OCI-LY3 (cell line): ENCODE measurements around the gene CYTH1.

Source experiments
- H2AFZ ChIP-seq: fragments of 200-600, 300-600 bp; shearing (Covaris generic); 2 replicates; pipeline ENCODE4 v1.6.0; 2014; ENCODE audit warnings: antibody characterized with exemption, low read depth, low read length
- H3K27ac ChIP-seq: fragments of 200-600, 300-600 bp; sonication (generic); 2 replicates; pipeline ENCODE4 v1.5.1; 2014; ENCODE audit warnings: mild to moderate bottlenecking, low read length, moderate library complexity, mixed read lengths
- H3K27me3 ChIP-seq: fragments of 200-600, 300-600 bp; sonication (generic); 2 replicates; pipeline ENCODE4 v1.6.1; 2014; ENCODE audit warnings: low read depth, low read length, mixed read lengths
- H3K36me3 ChIP-seq: fragments of 200-600, 300-600 bp; sonication (generic); replicated peaks from 2 replicates; pipeline ENCODE3; 2014; ENCODE audit warnings: low read depth, low read length, mixed read lengths
- H3K4me1 ChIP-seq: fragments of 300-600, 200-600 bp; sonication (generic); 2 replicates; pipeline ENCODE4 v1.6.1; 2014; ENCODE audit warnings: low read length, mixed read lengths
- H3K4me2 ChIP-seq: fragments of 200-600, 300-600 bp; sonication (generic); 2 replicates; pipeline ENCODE4 v1.6.1; 2014; ENCODE audit warnings: low read length, mixed read lengths
- H3K4me3 ChIP-seq: fragments of 300-600, 200-600 bp; sonication (generic); 2 replicates; pipeline ENCODE4 v1.5.1; 2014; ENCODE audit warnings: antibody characterized with exemption, mild to moderate bottlenecking, low read length, moderate library complexity
- H3K79me2 ChIP-seq: fragments of 300-600, 200-600 bp; shearing (Covaris generic); 2 replicates; pipeline ENCODE4 v1.6.1; 2014; ENCODE audit warnings: mild to moderate bottlenecking, low read length, mixed read lengths
- H3K9ac ChIP-seq: fragments of 300-600, 200-600 bp; shearing (Covaris generic); 2 replicates; pipeline ENCODE4 v1.6.0; 2014; ENCODE audit warnings: mild to moderate bottlenecking, low read length, moderate library complexity
- H3K9me3 ChIP-seq: fragments of 200-600, 300-600 bp; shearing (Covaris generic); 2 replicates; pipeline ENCODE4 v1.6.1; 2014; ENCODE audit warnings: low read length, mixed read lengths; ENCODE audit not compliant: insufficient read depth
- H4K20me1 ChIP-seq: fragments of 200-600, 300-600 bp; sonication (generic); 2 replicates; pipeline ENCODE4 v1.6.1; 2016; ENCODE audit warnings: low read length, mixed read lengths; ENCODE audit not compliant: insufficient read depth
- EZH2phosphoT487 ChIP-seq: fragments of 200-600 bp; shearing (Covaris generic); IDR thresholded peaks from 2 replicates; pipeline ENCODE4 v1.6.1; 2018; ENCODE audit warnings: antibody characterized with exemption, mixed run types, low read depth
- TF ChIP-seq, protein P1 (sequence below): fragments of 200-600, 300-600 bp; sonication (generic); IDR thresholded peaks from 2 replicates; pipeline ENCODE4 v1.5.1; 2014; ENCODE audit warnings: antibody characterized with exemption, low read length, low read depth

The CYTH1 gene

GRCh38 chr17:78675316-78675616 is 106.8 kb downstream of the CYTH1 start:
- Histone ChIP-seq H3K27me3 (no peaks in the 10 kb centered on the region), H3K36me3 (peaks cover 36% of the 10 kb centered on the region), H3K4me1 (no peaks in the 10 kb centered on the region), H3K27ac (no peak overlapping the region), H4K20me1 (no peaks in the 10 kb centered on the region), H3K4me2 (no peak overlapping the region), H3K9me3 (no peaks in the 10 kb centered on the region), H3K9ac (no peak overlapping the region), H3K4me3 (no peak overlapping the region), H2AFZ (no peak overlapping the region), H3K79me2 (no peaks in the 10 kb centered on the region)
- TF ChIP-seq, protein P1, sequence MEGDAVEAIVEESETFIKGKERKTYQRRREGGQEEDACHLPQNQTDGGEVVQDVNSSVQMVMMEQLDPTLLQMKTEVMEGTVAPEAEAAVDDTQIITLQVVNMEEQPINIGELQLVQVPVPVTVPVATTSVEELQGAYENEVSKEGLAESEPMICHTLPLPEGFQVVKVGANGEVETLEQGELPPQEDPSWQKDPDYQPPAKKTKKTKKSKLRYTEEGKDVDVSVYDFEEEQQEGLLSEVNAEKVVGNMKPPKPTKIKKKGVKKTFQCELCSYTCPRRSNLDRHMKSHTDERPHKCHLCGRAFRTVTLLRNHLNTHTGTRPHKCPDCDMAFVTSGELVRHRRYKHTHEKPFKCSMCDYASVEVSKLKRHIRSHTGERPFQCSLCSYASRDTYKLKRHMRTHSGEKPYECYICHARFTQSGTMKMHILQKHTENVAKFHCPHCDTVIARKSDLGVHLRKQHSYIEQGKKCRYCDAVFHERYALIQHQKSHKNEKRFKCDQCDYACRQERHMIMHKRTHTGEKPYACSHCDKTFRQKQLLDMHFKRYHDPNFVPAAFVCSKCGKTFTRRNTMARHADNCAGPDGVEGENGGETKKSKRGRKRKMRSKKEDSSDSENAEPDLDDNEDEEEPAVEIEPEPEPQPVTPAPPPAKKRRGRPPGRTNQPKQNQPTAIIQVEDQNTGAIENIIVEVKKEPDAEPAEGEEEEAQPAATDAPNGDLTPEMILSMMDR = no peak
- TF ChIP-seq EZH2phosphoT487 = no peak

GRCh38 chr17:78674595-78675315 is 107.3 kb downstream of the CYTH1 start:
- Histone ChIP-seq H3K4me2 (no peak overlapping the region), H3K79me2 (no peaks in the 10 kb centered on the region), H3K36me3 (peaks cover 31% of the 10 kb centered on the region), H3K27ac (no peak overlapping the region), H3K27me3 (no peaks in the 10 kb centered on the region), H3K9me3 (no peaks in the 10 kb centered on the region), H3K9ac (no peak overlapping the region), H2AFZ (no peak overlapping the region), H3K4me1 (no peaks in the 10 kb centered on the region), H4K20me1 (no peaks in the 10 kb centered on the region), H3K4me3 (no peak overlapping the region)
- TF ChIP-seq EZH2phosphoT487 = no peak
- TF ChIP-seq, protein P1 = no peak

DNA sequence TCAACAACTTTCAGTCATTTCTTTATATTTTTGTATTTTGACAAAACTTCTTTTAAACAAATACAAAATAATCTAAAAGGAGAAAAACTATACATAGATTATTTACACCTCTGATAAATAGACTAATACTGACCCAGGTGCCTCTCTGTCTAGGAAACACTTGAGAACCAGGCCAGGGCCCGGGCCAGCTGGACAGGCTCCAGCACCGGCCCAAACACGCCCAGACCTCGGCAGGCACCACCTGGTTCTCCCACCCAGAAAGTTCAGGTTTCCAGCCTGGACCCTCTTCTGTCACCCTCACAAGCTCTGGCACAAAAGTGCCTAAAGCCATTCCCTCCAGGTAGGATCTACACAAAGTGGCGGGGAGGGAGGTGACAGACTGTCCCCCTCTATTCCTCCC is 107.9 kb downstream of the CYTH1 start:
- no peaks in the 10 kb centered on the region for H3K79me2 ChIP-seq
- no peak overlapping the region for H3K27ac ChIP-seq
- TF ChIP-seq EZH2phosphoT487 = no peak
- TF ChIP-seq, protein P1 = no peak
- no peaks in the 10 kb centered on the region for H4K20me1 ChIP-seq
- no peak overlapping the region for H3K4me3 ChIP-seq
- H3K27me3 ChIP-seq = no peaks in the 10 kb centered on the region
- H3K36me3 ChIP-seq = peaks cover 27% of the 10 kb centered on the region
- no peak overlapping the region for H2AFZ ChIP-seq
- H3K9ac ChIP-seq = no peak overlapping the region
- no peaks in the 10 kb centered on the region for H3K9me3 ChIP-seq
- H3K4me2 ChIP-seq = no peak overlapping the region
- H3K4me1 ChIP-seq = no peaks in the 10 kb centered on the region

DNA sequence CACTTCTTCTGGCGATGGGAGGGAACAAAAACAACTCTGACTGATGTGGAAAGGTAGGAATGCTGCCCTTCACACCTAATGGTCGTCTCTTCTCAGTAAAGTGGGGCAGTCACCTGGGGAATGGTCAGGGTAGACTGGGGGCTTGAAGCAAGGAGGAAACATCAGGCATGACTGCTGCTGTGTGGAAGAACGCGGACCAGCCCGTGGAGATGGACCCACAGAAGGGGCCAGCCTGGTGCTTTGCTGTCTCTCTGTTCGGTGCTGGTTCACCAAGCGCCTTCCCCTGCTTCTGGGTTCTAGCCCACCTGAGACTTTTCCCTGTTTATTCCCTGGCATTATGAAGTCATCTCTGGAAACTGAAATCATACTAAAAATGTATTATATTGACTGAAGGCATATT is 108.7 kb downstream of the CYTH1 start:
- no peak for TF ChIP-seq EZH2phosphoT487
- TF ChIP-seq, protein P1 = no peak
- Histone ChIP-seq H3K9ac (no peak overlapping the region), H2AFZ (no peak overlapping the region), H4K20me1 (no peaks in the 10 kb centered on the region), H3K36me3 (peaks cover 24% of the 10 kb centered on the region), H3K27ac (no peak overlapping the region), H3K79me2 (no peaks in the 10 kb centered on the region), H3K4me3 (no peak overlapping the region), H3K4me2 (no peak overlapping the region), H3K27me3 (no peaks in the 10 kb centered on the region), H3K9me3 (no peaks in the 10 kb centered on the region), H3K4me1 (no peaks in the 10 kb centered on the region)
